Endodermal cell (in vitro differentiated cells): ENCODE results near the gene HGFAC. TPM values are rescaled to one million over a fixed set of nuclear protein-coding genes. Genes with fewer than 3 reads are reported as not detected.

Experiments used
- DNase-seq: peaks from one replicate; pipeline ENCODE4 v3.0.0-alpha.2; 2017
- H3K27ac ChIP-seq: 2 replicates; pipeline ENCODE4 v1.5.1; 2013; ENCODE audit warnings: mild to moderate bottlenecking, low read depth, low read length, moderate library complexity
- H3K27me3 ChIP-seq: 2 replicates; pipeline ENCODE4 v1.6.1; 2013; ENCODE audit warnings: mild to moderate bottlenecking, low read length, moderate library complexity; ENCODE audit not compliant: insufficient read depth, control insufficient read depth, poor library complexity, severe bottlenecking
- H3K36me3 ChIP-seq: 2 replicates; pipeline ENCODE4 v1.7.0; 2013; ENCODE audit warnings: mild to moderate bottlenecking, low read length, moderate library complexity; ENCODE audit not compliant: control insufficient read depth, insufficient read depth
- H3K4me1 ChIP-seq: one replicate; pipeline ENCODE4 v1.7.0; 2013; ENCODE audit warnings: low read length; ENCODE audit not compliant: control insufficient read depth, insufficient read depth
- H3K4me3 ChIP-seq: 2 replicates; pipeline ENCODE4 v1.5.1; 2013; ENCODE audit warnings: mild to moderate bottlenecking, low read length, moderate library complexity
- H3K9ac ChIP-seq: 2 replicates; pipeline ENCODE4 v1.6.1; 2013; ENCODE audit warnings: mild to moderate bottlenecking, low read length, moderate library complexity; ENCODE audit not compliant: poor library complexity, severe bottlenecking; ENCODE audit errors: extremely low read depth
- H3K9me3 ChIP-seq: 2 replicates; pipeline ENCODE4 v1.6.1; 2013; ENCODE audit warnings: mild to moderate bottlenecking, low read length, moderate library complexity; ENCODE audit not compliant: control insufficient read depth
- H3K27ac Mint-ChIP-seq: 2 replicates; pipeline ENCODE4 v1.8.0; 2020; ENCODE audit warnings: mixed read lengths
- H3K27me3 Mint-ChIP-seq: 2 replicates; pipeline ENCODE4 v1.8.0; 2021; ENCODE audit warnings: mild to moderate bottlenecking, mixed read lengths; ENCODE audit not compliant: insufficient read depth
- H3K36me3 Mint-ChIP-seq: 2 replicates; pipeline ENCODE4 v1.8.0; 2020; ENCODE audit warnings: low read depth, mixed read lengths
- H3K4me1 Mint-ChIP-seq: 2 replicates; pipeline ENCODE4 v1.8.0; 2020; ENCODE audit warnings: mixed read lengths
- H3K4me3 Mint-ChIP-seq: 2 replicates; pipeline ENCODE4 v1.8.0; 2020; ENCODE audit warnings: mild to moderate bottlenecking, moderate library complexity, mixed read lengths
- H3K9me3 Mint-ChIP-seq: 2 replicates; pipeline ENCODE4 v1.8.0; 2020; ENCODE audit warnings: mild to moderate bottlenecking, mixed read lengths
- WGBS, 2 experiments: methylation state at CpG; one replicate each; pipeline versions ENCODE4 v1.1.5 to v1.1.7; 2013; ENCODE audit warnings: missing lambda C conversion rate in 2 of 2, mixed read lengths in 1 of 2; ENCODE audit not compliant: insufficient coverage in 1 of 2, insufficient read length in 1 of 2; 5-methylcytosine and 5-hydroxymethylcytosine counted together
- total RNA-seq, 2 donors: library from RNA; stranded (reverse); fragmentation: NEBNext Ultra II Directional in 1 of 2; extraction: Animal tissue kit (Norgen Biotek cat#: 25700) in 1 of 2; gene quantifications; 2 replicates in 1 of 2; 3 replicates in 1 of 2; pipeline ENCODE4 v1.2.1, GENCODE V29; 2021
- TF ChIP-seq, protein P1 (sequence below): fragments of 200-600 bp; sonication (generic); conservative IDR thresholded peaks from 2 replicates; pipeline ENCODE4 v1.5.0; 2021; ENCODE audit warnings: antibody characterized with exemption, mild to moderate bottlenecking

HGFAC gene
- total RNA-seq, 2 donors from 2014 or later = 0.46 TPM; not detected in 1

DNA sequence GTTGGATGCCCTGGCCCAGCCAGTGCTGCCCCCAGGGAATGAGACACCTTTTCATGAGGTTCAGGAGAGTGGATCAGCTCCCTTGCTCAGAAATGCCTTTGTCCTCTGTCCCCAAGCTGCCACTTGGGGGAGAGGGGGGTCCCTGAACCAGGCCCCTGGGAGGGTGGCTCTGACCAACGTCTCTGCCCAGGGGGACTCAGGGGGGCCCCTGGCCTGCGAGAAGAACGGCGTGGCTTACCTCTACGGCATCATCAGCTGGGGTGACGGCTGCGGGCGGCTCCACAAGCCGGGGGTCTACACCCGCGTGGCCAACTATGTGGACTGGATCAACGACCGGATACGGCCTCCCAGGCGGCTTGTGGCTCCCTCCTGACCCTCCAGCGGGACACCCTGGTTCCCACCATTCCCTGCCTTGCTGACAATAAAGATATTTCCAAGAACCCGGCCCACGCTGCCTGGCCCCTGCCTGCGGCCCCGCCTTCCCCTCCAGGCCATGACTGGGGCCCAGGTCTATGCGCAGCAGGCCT, 7.3 kb downstream of the HGFAC start:
- no peak overlapping the region for H3K27ac ChIP-seq
- H3K9me3 ChIP-seq = peaks cover 6% of the 10 kb centered on the region
- TF ChIP-seq, protein P1, sequence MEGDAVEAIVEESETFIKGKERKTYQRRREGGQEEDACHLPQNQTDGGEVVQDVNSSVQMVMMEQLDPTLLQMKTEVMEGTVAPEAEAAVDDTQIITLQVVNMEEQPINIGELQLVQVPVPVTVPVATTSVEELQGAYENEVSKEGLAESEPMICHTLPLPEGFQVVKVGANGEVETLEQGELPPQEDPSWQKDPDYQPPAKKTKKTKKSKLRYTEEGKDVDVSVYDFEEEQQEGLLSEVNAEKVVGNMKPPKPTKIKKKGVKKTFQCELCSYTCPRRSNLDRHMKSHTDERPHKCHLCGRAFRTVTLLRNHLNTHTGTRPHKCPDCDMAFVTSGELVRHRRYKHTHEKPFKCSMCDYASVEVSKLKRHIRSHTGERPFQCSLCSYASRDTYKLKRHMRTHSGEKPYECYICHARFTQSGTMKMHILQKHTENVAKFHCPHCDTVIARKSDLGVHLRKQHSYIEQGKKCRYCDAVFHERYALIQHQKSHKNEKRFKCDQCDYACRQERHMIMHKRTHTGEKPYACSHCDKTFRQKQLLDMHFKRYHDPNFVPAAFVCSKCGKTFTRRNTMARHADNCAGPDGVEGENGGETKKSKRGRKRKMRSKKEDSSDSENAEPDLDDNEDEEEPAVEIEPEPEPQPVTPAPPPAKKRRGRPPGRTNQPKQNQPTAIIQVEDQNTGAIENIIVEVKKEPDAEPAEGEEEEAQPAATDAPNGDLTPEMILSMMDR = no peak
- no peaks in the 10 kb centered on the region for H3K36me3 ChIP-seq
- Mint-ChIP-seq H3K36me3 (no peaks in the 10 kb centered on the region), H3K9me3 (peaks cover 6% of the 10 kb centered on the region), H3K27me3 (peaks cover 6% of the 10 kb centered on the region), H3K4me3 (no peak overlapping the region), H3K4me1 (no peaks in the 10 kb centered on the region), H3K27ac (no peak overlapping the region)
- WGBS, 2 experiments = 86 to 92% methylated on average over 14 to 21 of the region's 21 CpGs
- H3K4me3 ChIP-seq = no peak overlapping the region
- H3K4me1 ChIP-seq = no peaks in the 10 kb centered on the region
- no peak overlapping the region for H3K9ac ChIP-seq
- no peaks in the 10 kb centered on the region for H3K27me3 ChIP-seq
- DNase-seq = no peak

DNA sequence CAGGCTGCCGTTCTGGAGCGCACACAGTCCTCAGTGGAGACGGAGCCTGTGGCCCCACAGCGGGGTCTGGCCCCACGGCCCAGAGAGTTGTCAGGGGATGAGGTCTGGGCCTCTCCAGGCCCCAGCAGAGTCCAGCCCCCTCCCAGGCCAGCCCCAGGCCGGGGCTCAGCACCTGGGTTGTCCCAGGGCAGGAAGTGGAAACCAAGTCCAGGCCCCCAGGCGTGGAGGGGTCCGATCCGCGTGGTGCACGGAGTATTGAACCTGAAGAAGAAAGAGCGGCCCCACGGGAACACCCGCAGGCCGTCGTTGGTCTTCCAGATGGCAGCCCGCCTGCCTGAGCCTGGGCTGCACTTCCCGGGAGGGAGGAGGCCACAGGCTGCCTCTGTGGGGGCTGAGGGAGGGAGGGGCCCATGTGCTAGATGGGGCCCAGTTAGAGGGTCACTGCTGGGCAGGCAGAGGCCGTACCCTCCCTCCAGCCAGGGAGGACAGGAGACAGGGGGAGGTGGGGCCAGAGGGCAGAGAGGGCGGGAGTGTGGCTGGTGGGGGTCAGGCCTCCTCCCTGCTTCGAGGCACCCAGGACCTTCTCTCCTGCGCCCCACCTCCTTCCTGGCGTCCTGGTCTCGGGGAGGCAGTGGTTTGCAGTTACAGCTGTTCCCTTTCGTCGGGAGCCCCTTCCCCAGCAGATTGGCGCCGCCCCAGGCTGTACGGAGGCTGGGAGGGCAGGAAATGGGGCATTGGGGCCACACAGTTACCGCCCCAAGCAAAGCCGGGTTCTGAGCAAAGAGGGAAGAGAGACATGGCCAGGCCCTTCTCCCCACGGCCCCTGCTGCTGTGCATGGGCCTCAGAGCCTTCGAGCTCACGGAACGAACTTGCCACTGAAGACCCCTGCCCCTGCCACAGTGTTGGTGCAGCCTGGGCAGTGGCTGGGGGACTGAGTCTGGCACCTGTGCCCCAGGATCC, 8.1 kb downstream of the HGFAC start:
- Mint-ChIP-seq H3K27ac (no peak overlapping the region), H3K4me1 (no peaks in the 10 kb centered on the region), H3K4me3 (no peak overlapping the region), H3K27me3 (peaks cover 9% of the 10 kb centered on the region), H3K36me3 (no peaks in the 10 kb centered on the region), H3K9me3 (peaks cover 12% of the 10 kb centered on the region)
- 89 to 92% methylated on average over 14 to 35 of the region's 35 CpGs for WGBS, 2 experiments
- Histone ChIP-seq H3K9me3 (peaks cover 12% of the 10 kb centered on the region), H3K36me3 (no peaks in the 10 kb centered on the region), H3K27ac (no peak overlapping the region), H3K9ac (no peak overlapping the region), H3K27me3 (no peaks in the 10 kb centered on the region), H3K4me1 (no peaks in the 10 kb centered on the region), H3K4me3 (no peak overlapping the region)
- no peak for DNase-seq
- TF ChIP-seq, protein P1 = no peak

DNA sequence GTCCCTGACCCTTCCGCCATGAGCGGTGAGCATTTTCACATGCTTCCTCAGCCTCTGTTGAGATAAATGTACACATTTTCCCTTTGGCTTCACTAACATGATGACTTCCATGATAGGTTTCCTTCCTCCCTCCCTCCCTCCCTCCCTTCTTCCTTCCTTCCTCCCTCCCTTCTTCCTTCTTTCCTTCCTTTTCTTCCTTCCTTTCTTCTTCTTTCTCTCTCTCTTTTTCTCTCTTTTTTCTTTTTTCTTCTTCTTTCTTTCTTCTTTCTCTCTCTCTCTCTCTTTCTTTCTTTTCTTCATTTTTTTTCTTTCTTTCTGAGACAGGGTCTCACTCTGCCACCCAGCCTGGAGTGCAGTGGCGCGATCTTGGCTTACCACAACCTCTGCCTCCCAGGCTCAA, 8.9 kb downstream of the HGFAC start:
- Mint-ChIP-seq H3K36me3 (no peaks in the 10 kb centered on the region), H3K27me3 (peaks cover 15% of the 10 kb centered on the region), H3K27ac (no peak overlapping the region), H3K4me3 (no peak overlapping the region), H3K9me3 (peaks cover 19% of the 10 kb centered on the region), H3K4me1 (no peaks in the 10 kb centered on the region)
- peaks cover 20% of the 10 kb centered on the region for H3K9me3 ChIP-seq
- H3K9ac ChIP-seq = no peak overlapping the region
- 95 to 100% methylated on average over 4 of the region's 4 CpGs for WGBS, 2 experiments
- TF ChIP-seq, protein P1 = no peak
- H3K4me3 ChIP-seq = no peak overlapping the region
- no peaks in the 10 kb centered on the region for H3K36me3 ChIP-seq
- DNase-seq = no peak
- H3K27me3 ChIP-seq = no peaks in the 10 kb centered on the region
- H3K4me1 ChIP-seq = no peaks in the 10 kb centered on the region
- H3K27ac ChIP-seq = no peak overlapping the region
